Stimulated activated CD4-positive, alpha-beta T cell treated with anti-CD3 and anti-CD28 coated beads, Interleukin-1b, Interleukin-23, amount 100 ng/mL, for 1 hour (primary cell): Measurements from ENCODE around the gene MED16.

Source experiments
- DNase-seq, 2 donors: peaks; one replicate each; pipeline ENCODE4 v3.0.0-alpha.2; 2020; ENCODE audit warnings: low read depth in 2 of 2

MED16 gene, protein sequence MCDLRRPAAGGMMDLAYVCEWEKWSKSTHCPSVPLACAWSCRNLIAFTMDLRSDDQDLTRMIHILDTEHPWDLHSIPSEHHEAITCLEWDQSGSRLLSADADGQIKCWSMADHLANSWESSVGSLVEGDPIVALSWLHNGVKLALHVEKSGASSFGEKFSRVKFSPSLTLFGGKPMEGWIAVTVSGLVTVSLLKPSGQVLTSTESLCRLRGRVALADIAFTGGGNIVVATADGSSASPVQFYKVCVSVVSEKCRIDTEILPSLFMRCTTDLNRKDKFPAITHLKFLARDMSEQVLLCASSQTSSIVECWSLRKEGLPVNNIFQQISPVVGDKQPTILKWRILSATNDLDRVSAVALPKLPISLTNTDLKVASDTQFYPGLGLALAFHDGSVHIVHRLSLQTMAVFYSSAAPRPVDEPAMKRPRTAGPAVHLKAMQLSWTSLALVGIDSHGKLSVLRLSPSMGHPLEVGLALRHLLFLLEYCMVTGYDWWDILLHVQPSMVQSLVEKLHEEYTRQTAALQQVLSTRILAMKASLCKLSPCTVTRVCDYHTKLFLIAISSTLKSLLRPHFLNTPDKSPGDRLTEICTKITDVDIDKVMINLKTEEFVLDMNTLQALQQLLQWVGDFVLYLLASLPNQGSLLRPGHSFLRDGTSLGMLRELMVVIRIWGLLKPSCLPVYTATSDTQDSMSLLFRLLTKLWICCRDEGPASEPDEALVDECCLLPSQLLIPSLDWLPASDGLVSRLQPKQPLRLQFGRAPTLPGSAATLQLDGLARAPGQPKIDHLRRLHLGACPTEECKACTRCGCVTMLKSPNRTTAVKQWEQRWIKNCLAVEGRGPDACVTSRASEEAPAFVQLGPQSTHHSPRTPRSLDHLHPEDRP

DNA sequence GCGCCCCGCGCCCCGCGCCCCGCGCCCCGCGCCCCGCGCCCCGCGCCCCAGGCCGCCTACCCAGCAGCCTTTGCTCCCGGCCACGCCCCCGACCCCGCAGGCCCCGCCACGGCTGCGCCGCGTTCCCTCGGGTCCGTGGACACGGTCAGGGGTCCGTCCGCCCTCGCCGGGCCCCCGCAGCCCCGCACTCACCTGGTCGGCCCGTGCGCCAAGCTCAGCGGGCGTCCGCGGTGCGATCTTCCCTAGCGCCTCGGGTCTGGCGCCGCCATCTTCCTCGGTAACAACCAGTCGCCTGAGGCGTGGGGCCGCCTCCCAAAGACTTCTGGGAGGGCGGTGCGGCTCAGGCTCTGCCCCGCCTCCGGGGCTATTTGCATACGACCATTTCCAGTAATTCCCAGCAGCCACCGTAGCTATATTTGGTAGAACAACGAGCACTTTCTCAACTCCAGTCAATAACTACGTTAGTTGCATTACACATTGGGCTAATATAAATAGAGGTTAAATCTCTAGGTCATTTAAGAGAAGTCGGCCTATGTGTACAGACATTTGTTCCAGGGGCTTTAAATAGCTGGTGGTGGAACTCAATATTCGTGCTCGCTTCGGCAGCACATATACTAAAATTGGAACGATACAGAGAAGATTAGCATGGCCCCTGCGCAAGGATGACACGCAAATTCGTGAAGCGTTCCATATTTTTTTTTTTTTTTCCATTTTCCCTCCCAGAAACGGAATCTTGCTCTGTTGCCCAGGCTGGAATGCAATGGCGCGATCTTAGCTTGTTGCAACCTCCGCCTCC, at the start of gene MED16, which contains the start of gene RNU6-9:
MED16 (minus strand) TSS at position 294 of the 796 bp plus-strand sequence. CDS start 2,056 bp downstream, outside the sequence.
RNU6-9 (plus strand) TSS at position 591 of the 796 bp plus-strand sequence.
- DNase-seq: peak; percentile 73

DNA sequence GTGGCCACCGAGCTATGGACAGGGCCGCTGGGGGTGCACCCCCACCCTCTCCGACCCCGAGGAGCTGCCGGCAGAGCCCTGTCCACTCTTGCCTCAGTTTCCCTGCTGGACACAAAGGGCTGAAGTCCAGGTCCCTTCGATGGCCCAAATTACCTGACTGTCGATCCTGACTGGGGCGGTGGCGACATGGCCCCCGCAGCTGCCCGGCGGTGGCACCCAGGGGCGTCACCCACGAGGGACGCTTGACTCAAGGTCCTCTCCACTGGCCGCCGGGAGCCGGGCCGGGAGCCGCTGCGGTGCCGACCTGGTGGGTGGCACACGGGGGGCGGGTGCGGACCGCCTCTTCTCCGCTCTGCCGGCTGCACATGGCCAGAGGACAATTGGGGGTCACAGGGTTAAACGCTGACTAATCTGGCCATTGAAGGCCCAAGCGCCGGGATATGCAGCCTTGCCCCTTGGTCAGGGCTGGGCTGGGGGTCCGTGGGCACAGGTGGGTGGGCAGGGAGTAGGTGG, 49.2 kb upstream of the MED16 start:
- no peak for DNase-seq

DNA sequence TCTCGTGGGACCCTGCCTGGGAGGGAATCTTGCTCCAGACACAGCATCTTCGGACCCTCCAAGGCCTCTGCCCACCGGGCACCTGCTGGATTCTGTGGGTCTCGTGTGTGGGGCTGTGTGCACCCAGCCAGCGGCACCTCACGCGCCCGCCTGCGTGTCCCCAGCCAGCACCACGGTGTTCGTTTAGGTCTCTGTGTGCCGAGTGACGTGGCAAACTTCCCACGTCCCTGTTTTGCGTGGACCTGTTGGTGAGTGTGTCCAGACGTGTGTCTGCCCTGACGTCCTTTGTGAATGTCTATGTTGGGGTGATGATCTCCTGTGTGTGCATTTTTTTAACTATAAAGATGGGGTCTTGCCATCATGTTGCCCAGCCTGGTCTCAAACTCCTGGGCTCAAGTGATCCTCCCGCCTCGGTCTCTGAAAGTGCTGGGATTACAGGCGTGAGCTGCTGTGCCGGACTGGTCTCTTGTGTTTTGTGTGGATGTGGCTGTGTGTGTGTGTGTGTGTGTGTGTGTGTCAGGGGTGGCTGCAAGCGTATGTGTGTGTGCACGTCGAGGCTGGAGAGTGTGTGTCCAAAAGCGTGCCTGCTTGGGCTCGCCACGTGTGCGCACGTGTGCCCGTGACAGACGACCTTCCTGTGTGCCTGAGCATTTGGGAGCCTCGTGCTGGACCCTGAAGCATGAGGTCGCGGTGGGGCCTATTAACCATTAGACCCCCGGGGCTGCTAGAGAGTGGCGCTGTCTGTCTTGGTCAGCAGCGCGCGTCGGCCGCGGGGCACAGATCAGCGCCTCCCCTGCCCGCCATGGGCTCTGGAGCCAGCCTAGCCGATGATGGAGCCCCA, 48.5 kb upstream of the MED16 start:
- no peak for DNase-seq

DNA sequence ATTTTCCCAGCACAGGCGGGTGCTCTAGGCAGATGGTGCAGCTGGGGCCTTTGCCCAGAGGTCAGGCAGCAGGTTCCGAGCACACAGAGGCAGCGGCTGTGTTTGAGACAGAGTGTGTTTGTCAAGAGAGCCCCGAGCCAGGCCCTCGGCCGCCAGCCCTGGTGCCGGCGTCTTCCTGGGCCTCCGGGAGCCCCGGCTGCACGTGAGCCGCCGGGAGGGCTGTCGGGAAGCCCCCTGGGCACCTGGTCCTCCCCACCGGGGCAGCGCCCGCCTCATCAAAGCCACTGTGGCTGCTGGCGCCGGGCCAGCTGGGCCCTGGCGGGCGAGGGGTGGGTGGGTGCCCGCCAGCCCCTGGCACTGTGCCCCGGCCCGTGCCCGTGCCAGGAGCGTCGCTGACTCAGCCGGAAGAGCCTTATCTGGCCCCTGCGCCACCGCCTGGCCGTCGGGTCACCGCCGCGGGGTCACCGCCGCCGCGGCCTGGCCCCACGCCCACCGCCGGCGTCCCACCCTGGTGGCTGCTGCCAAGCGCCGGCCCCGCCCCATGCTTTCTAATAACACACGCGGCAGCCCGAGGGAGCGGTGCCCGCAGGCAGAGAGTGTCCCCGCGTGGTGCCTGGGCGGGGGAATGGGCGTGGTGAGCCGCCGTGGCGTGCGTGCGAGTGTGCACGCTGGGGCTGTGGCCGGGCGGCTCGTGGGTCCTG, 47.8 kb upstream of the MED16 start:
- DNase-seq: peak in 1 of 2 donors; percentile 50

DNA sequence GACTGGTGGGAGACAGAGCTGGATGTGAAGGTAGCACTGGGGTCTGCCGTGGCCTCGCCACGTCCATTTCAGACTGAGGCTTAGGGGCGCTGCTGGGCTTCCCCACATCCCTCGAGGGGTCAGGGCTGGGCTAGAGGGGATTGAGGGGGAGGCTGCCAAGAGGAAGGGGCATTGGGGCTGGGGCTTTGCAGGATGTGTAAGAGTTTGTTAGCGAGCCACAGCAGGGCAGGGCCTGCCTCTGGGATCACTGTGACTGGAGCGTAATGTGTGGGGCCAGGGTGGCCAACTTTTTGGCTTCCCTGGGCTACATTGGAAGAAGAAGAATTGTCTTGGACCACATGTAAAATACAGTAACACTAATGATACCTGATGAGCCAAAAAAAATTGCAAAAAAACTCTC, 46.9 kb upstream of the MED16 start:
- no peak for DNase-seq

DNA sequence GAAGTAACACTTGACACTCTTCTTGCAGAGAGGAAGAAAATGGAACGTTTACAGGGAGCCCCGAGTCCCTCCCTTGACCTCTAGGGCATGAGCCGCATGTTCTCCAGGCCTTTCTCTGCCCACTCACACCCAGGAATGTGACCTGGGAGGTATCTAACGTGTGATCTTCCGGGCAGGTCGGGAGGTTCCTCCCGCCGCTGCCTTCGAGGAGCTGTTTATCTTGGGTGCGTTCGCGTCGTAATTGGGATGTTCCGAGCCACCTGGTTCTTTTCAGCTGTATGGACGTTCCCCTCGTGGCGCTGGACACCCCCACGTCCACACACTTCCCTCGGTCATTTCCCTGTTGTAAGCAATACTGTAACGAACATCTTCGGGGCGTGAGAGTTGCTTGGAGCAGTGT, 46.5 kb upstream of the MED16 start:
- no peak for DNase-seq

DNA sequence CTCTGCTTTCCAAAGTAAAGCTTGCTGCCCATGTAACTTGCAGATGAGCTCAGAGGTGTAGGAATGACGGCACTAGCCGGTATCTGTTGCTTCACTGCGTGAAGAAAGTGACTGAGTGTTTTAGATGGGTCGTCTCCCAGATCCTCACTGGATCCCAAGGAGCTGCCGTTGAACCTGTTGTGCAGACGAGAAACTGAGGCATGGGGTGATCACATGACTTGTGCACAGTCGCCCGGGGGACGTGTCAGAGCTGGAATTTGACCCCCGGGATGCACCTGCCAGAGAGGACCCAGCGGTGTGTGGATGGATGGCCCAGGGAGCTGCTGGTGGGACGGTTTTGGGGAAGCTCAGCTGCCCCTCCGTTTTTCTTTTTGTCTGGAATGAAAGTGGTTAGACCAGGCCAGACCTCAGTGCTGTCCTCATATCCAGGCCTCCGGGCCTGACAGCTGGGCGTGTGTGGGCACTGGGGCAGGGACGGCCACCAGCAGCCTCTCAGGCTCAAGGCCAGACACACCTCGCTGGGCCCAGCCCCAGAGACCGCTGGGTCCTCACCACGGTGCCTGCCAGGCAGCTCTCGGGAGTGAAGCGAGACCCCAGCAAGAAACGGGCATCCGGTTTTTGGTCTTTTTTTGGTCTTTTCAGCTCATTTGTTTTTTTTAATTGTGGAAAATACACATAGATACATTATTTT, 45.4 kb upstream of the MED16 start:
- DNase-seq: no peak

DNA sequence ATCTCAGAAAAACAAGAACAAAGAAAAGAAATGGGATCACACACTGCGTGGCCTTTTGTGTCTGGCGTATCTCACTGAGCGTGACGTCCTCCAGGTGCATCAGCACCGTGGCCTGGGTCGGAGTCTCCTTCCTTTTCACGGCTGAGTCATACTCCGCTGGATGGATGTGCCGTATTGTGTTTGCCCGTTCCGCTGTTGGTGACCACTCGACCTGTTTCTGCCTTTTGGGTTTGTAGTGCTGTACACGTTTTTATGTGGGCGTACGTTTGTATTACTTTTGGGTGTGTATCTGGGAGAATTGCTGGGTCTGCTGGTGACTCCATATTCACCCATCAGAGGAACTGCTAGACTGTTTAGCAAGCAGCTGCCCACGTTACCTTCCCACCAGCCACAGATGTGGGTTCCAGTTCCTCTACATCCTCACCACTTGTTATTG, 44.3 kb upstream of the MED16 start:
- DNase-seq: no peak

DNA sequence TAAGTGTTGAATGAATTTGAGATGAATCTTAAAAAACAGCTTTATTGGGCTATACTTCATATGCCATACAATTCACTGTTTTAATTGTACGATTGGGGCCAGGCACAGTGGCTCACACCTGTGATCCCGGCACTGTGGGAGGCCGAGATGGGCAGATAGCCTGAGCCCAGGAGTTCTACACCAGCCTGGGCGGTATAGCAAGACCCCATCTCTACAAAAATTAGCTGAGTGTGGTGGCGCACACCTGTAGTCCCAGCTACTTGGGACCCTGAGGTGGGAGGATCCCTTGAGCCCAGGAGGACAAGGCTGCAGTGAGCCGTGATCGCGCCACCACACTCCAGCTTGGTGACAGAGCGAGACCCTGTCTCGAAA, 43.2 kb upstream of the MED16 start:
- DNase-seq: no peak

DNA sequence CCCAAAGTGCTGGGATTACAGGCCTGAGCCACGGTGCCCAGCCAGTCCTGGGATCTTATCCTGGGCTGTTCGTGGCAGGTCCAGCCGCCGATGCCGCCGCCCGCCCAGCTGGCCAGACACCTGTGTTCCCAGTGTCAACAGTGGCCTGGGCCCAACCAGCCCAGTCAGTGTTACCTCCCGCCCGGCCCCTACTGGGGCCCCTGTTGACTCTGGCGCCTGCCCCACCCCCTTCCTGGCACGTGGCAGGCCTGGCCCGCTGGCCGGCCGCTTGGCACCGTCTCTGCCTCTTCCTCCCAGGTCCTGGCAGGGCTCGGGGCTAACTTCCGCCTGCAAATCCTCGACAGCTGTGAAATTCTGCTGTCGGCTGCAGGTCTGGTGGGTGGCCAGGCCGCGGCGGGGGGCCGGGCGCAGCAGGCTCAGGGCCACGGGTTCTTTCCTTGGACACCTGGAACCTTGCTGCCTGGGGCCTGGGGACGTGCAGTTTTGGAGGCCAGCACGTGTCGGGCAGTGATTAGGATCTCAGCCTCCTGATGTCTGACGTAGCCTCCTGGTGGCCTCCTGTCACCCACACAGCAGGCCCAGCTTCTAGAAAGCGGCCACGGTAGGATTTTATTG, 42.0 kb upstream of the MED16 start:
- DNase-seq: no peak

DNA sequence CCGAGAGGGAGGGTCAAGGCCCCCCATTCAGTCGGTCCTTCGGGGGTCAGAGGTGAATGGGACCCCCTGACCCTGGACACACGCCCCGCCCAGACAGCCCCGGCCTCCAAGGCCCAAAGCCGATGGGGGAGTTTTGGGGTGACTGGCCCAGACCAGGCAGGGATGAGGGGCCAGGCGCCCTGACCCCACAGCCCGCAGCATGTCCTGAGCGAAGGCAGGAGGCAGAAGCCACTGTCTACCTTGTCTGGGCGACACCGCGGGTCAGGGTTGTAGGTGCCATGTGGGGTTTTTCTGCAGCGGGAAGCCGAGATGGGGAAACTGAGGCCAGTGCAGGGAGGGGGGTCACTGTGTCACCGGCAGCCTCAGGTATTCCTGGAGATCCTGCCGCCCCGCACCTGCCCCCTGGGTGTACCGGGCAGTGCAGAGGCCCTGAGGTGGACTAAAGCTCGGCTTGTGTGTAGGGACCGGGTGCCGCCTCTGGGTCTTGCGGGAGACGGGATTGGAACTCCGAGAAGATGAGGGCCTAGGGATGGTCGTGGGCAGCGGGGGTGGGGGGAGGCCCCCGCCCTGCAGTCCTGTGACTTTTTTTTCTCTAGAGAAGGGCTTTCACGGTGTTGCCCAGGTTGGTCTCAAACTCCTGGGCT, 41.3 kb upstream of the MED16 start:
- no peak for DNase-seq

DNA sequence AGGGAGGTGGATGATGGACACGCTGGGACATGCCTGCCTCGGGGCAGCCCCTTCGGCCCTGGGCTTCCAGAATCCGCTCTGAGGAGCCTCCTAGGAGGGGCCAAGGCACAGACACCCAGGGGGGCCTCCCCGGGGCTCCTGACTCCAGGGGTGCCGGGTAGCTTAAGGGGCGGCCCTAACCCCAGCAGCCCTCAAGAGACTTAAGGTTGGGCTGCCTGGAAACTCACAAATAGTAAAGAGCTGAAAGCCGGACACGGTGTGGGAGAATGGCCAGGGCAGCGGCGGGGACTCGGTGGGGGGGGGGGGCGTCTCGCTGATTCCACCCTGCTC, 40.5 kb upstream of the MED16 start:
- no peak for DNase-seq

DNA sequence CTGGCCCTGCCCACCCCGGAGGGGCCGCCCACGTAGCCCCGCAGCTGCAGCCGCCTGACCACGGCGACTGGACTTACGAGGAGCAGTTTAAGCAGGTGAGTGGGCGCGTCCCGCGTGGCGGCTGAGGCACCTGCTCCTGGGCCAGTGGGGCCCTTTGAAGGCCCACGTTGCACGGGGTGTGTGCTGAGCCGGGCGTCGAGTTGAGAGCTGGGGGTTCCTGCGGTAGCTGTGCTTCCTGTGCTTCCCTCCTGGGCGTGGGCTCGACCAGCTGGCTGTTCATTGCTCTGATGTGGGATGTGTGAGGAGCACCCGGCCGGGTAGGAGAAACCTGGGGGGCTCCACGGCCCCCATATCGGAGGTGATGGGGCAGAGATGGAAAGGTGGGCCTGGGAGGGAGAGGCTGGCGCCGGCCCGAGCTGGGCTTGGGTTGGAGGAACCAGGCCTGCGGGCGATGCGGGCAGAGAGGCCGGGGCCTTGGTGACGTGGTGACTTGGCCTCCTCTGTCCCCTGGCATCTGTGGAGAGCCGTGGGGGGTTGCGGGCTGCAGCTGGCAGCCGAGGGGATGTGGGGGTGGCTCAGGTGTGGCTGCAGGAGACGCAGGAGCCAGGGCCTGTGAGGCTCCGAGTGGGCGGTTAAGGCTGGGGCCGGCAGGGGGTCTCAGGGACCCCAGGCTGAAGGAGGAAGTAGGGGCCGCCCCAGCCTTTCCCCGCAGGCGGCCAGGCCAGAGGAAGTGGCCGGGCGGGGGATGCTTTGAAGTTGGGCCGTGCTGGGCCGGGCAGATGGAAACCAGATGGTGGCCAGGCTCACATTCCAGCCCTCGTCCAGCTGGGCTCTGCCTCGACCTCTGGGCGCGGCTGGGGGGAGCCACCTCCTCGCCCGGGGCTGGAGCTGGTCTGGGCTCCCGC, 39.9 kb upstream of the MED16 start:
- DNase-seq: no peak

DNA sequence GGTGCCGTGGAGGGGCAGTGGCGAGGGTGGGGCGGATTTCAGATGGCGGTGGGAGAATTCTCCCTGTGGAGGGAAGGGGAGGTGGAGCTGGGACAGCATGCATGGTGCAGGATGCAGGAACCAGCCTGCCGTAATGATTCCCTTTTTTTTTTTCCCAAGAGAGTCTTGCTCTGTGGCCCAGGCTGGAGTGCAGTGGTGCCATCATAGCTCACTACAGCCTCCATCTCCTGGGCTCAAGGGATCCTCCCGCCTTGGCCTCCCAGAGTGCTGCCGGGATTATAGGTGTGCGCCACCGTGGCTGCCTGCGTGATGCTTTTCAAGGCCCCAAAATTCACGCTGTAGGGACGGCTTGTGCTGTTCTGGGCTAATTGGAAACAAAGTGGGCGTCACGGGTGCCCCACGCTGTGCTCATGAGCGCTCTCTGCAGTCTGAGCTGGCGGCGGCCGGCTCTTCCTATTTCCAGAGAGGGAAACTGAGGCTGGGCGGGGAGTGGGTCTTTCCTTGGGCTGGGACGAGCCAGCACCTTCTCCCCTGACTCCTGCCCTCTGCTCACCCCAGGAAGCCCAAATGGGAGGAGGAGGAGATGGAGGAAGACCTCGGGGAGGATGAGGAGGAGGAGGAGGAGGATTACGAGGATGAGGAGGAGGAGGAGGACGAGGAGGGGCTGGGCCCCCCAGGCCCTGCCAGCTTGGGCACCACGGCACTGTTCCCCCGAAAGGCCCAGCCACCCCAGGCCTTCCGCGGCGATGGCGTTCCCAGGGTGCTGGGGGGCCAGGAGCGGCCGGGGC, 39.1 kb upstream of the MED16 start:
- DNase-seq: no peak

DNA sequence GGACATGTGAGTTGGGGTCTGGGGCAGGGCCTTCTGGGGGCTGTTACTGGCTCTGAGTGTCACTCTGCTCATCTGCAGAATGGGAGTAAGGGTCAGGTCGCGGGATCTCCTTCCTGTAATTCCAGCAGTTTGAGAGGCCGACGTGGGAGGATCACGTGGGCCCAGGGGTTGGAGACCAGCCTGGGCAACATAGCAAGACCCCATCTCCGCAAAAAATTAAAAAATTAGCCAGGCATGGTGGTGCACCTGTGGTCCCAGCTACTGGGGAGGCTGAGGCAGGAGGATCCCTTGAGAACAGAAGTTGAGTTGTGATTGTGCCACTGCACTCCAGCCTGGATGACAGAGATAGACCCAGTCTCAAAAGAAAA, 36.9 kb upstream of the MED16 start:
- no peak for DNase-seq

DNA sequence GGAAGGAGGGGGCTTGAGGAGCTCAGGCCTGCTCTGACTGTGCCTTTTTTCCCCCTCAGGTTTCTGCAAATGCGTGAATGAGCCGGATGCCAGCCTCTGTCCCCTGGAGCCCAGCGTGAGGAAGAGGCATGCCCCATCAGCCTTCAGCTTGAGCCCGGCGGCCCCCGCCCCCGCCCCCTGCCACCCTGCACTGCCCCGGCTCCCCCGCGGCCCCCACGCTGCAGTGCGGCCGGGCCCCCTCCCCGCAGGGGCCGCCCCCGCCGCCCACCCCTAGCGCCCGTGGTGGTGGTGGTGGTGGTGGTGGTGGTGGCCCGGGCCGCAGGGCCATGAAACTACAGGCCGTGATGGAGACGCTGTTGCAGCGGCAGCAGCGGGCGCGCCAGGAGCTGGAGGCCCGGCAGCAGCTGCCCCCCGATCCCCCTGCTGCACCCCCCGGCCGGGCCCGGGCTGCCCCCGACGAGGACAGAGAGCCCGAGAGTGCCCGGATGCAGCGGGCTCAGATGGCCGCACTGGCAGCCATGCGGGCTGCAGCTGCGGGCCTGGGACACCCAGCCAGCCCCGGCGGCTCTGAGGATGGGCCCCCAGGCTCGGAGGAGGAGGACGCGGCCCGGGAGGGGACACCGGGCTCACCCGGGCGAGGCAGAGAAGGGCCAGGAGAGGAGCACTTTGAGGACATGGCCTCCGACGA, 36.4 kb upstream of the MED16 start:
- no peak for DNase-seq
